ENCODE results near the gene EXOC1.

DNA sequence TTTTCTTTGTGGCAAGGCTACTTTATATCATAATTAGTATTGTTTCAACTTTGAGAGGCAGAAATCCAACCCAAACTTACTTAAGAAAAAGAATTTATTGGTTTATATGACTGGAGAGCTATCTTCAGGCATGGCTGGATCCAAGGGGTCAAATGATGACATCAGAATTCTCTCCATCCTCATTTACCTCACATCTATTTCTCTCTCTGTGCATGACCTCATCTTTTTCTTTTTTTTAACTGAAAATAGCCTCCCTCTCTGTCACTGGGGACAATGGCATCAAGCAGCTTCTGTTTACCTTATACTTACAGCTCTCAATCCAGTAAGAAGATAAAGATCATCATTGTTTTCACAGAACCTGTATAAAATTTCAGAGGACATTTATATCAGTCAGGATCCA, 45.9 kb upstream of the EXOC1 start:
- TF ChIP-seq, protein P1, sequence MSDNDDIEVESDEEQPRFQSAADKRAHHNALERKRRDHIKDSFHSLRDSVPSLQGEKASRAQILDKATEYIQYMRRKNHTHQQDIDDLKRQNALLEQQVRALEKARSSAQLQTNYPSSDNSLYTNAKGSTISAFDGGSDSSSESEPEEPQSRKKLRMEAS (IDR thresholded peaks at IDR 0.05; ENCODE audit: low read depth, low read length), result no peak
- TF ChIP-seq SRF (IDR thresholded peaks at IDR 0.05; ENCODE audit: low read depth in 2 of 2, low read length in 2 of 2), result no peak
- TF ChIP-seq CHD1 (IDR thresholded peaks at IDR 0.05; ENCODE audit: low read depth, low read length), result no peak
- TF ChIP-seq, protein P2, sequence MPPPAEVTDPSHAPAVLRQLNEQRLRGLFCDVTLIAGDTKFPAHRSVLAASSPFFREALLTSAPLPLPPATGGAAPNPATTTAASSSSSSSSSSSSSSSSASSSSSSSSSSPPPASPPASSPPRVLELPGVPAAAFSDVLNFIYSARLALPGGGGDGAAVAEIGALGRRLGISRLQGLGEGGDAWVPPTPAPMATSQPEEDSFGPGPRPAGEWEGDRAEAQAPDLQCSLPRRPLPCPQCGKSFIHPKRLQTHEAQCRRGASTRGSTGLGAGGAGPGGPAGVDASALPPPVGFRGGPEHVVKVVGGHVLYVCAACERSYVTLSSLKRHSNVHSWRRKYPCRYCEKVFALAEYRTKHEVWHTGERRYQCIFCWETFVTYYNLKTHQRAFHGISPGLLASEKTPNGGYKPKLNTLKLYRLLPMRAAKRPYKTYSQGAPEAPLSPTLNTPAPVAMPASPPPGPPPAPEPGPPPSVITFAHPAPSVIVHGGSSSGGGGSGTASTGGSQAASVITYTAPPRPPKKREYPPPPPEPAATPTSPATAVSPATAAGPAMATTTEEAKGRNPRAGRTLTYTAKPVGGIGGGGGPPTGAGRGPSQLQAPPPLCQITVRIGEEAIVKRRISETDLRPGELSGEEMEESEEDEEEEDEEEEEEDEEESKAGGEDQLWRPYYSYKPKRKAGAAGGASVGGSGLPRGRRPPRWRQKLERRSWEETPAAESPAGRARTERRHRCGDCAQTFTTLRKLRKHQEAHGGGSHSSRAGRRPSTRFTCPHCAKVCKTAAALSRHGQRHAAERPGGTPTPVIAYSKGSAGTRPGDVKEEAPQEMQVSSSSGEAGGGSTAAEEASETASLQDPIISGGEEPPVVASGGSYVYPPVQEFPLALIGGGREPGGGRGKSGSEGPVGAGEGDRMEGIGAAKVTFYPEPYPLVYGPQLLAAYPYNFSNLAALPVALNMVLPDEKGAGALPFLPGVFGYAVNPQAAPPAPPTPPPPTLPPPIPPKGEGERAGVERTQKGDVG (CRISPR knock-in tag; IDR thresholded peaks at IDR 0.05), result no peak
- TF ChIP-seq POLR2A (IDR thresholded peaks at IDR 0.05; ENCODE audit: low read depth, low read length), result no peak
- TF ChIP-seq, protein P3, sequence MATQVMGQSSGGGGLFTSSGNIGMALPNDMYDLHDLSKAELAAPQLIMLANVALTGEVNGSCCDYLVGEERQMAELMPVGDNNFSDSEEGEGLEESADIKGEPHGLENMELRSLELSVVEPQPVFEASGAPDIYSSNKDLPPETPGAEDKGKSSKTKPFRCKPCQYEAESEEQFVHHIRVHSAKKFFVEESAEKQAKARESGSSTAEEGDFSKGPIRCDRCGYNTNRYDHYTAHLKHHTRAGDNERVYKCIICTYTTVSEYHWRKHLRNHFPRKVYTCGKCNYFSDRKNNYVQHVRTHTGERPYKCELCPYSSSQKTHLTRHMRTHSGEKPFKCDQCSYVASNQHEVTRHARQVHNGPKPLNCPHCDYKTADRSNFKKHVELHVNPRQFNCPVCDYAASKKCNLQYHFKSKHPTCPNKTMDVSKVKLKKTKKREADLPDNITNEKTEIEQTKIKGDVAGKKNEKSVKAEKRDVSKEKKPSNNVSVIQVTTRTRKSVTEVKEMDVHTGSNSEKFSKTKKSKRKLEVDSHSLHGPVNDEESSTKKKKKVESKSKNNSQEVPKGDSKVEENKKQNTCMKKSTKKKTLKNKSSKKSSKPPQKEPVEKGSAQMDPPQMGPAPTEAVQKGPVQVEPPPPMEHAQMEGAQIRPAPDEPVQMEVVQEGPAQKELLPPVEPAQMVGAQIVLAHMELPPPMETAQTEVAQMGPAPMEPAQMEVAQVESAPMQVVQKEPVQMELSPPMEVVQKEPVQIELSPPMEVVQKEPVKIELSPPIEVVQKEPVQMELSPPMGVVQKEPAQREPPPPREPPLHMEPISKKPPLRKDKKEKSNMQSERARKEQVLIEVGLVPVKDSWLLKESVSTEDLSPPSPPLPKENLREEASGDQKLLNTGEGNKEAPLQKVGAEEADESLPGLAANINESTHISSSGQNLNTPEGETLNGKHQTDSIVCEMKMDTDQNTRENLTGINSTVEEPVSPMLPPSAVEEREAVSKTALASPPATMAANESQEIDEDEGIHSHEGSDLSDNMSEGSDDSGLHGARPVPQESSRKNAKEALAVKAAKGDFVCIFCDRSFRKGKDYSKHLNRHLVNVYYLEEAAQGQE (IDR thresholded peaks at IDR 0.05; ENCODE audit: low read depth, low read length), result no peak
- no peak for TF ChIP-seq EGR1 (IDR thresholded peaks at IDR 0.05; ENCODE audit: borderline replicate concordance in 1 of 2, low read depth in 2 of 2, low read length in 2 of 2)
- TF ChIP-seq BMI1 (IDR thresholded peaks at IDR 0.05; ENCODE audit: borderline replicate concordance), result no peak
- TF ChIP-seq, protein P4, sequence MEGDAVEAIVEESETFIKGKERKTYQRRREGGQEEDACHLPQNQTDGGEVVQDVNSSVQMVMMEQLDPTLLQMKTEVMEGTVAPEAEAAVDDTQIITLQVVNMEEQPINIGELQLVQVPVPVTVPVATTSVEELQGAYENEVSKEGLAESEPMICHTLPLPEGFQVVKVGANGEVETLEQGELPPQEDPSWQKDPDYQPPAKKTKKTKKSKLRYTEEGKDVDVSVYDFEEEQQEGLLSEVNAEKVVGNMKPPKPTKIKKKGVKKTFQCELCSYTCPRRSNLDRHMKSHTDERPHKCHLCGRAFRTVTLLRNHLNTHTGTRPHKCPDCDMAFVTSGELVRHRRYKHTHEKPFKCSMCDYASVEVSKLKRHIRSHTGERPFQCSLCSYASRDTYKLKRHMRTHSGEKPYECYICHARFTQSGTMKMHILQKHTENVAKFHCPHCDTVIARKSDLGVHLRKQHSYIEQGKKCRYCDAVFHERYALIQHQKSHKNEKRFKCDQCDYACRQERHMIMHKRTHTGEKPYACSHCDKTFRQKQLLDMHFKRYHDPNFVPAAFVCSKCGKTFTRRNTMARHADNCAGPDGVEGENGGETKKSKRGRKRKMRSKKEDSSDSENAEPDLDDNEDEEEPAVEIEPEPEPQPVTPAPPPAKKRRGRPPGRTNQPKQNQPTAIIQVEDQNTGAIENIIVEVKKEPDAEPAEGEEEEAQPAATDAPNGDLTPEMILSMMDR (IDR thresholded peaks at IDR 0.05 in 2 of 3, conservative IDR thresholded peaks at IDR 0.05 in 1 of 3; ENCODE audit: control insufficient read depth in 2 of 3, extremely low read depth in 1 of 3, insufficient read depth in 1 of 3, low read depth in 3 of 3, low read length in 3 of 3), result no peak
- no peak for TF ChIP-seq FOXM1 (IDR thresholded peaks at IDR 0.05; ENCODE audit: low read depth, low read length)

Measured in GM12878 (cell line).